ENCODE measurements around the gene OXCT1. TPM values are rescaled to one million over a fixed set of nuclear protein-coding genes. Genes with fewer than 3 reads are reported as not detected.

The OXCT1 gene
- total and polyA plus RNA-seq, 9 of the 15 experiments (the other 6 are each of a cell fraction or from before 2014, with no cell fraction given), result 24.7 to 61.2 (median 41.9) TPM

- peak; percentile 20; the same call in 1 of the 2 replicates for TF ChIP-seq VEZF1 (CRISPR knock-in tag; IDR thresholded peaks at IDR 0.05)
- TF ChIP-seq, protein P1, sequence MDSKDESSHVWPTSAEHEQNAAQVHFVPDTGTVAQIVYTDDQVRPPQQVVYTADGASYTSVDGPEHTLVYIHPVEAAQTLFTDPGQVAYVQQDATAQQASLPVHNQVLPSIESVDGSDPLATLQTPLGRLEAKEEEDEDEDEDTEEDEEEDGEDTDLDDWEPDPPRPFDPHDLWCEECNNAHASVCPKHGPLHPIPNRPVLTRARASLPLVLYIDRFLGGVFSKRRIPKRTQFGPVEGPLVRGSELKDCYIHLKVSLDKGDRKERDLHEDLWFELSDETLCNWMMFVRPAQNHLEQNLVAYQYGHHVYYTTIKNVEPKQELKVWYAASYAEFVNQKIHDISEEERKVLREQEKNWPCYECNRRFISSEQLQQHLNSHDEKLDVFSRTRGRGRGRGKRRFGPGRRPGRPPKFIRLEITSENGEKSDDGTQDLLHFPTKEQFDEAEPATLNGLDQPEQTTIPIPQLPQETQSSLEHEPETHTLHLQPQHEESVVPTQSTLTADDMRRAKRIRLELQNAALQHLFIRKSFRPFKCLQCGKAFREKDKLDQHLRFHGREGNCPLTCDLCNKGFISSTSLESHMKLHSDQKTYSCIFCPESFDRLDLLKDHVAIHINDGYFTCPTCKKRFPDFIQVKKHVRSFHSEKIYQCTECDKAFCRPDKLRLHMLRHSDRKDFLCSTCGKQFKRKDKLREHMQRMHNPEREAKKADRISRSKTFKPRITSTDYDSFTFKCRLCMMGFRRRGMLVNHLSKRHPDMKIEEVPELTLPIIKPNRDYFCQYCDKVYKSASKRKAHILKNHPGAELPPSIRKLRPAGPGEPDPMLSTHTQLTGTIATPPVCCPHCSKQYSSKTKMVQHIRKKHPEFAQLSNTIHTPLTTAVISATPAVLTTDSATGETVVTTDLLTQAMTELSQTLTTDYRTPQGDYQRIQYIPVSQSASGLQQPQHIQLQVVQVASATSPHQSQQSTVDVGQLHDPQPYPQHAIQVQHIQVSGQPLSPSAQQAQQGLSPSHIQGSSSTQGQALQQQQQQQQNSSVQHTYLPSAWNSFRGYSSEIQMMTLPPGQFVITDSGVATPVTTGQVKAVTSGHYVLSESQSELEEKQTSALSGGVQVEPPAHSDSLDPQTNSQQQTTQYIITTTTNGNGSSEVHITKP (IDR thresholded peaks at IDR 0.05; ENCODE audit: partially characterized antibody), result peak; percentile 60
- peak; percentile 59 for TF ChIP-seq PKNOX1 (IDR thresholded peaks at IDR 0.05)
- TF ChIP-seq PCBP1 (IDR thresholded peaks at IDR 0.05; ENCODE audit: low read depth, low read length, poor library complexity, severe bottlenecking), result no peak
- TF ChIP-seq MEIS2 (IDR thresholded peaks at IDR 0.05; ENCODE audit: partially characterized antibody), result peak; percentile 5
- no peak for TF ChIP-seq GATA2 (CRISPR knock-in tag; IDR thresholded peaks at IDR 0.05)
- TF ChIP-seq ZBTB43 (CRISPR knock-in tag; IDR thresholded peaks at IDR 0.05), result no peak
Measured at GRCh38 chr5:41891066-41891707, 21.0 kb upstream of the OXCT1 start (continued).

Data from K562 (cell line).